B cell (primary cell): ENCODE measurements around the gene EHBP1L1. TPM values are rescaled to one million over a fixed set of nuclear protein-coding genes. Genes with fewer than 3 reads are reported as not detected.

ENCODE experiments used
- ATAC-seq: fragments of 200-7000 bp; cut with Tn5 transposase; one replicate; pipeline ENCODE4 v1.10.0; 2021; ENCODE audit warnings: low read depth, mild to moderate bottlenecking, moderate number of reproducible peaks, moderate library complexity
- CTCF ChIA-PET: fragments of 350-600 bp; sonication (Branson Sonifier 250); formaldehyde crosslinking; loops from one replicate; lab custom pipeline; 2021; ENCODE audit warnings: antibody characterized with exemption, inconsistent platforms; lab: Charles Lee
- POLR2A ChIA-PET: fragments of 350-600 bp; sonication (Branson Sonifier 250); formaldehyde crosslinking; loops from one replicate; lab custom pipeline; 2021; ENCODE audit warnings: antibody characterized with exemption; lab: Charles Lee
- DNase-seq: peaks from one replicate; pipeline ENCODE4 v3.0.0; 2013
- H2AFZ ChIP-seq: 2 replicates; pipeline ENCODE4 v1.6.1; 2012; ENCODE audit warnings: mild to moderate bottlenecking, low read depth, low read length; ENCODE audit not compliant: insufficient read depth, poor library complexity, severe bottlenecking
- H3K27ac ChIP-seq, 2 donors: 1 replicate in 1 of 2; 2 replicates in 1 of 2; pipeline ENCODE4 v1.5.1; 2012 to 2013; ENCODE audit warnings: low read length in 2 of 2, mild to moderate bottlenecking in 2 of 2, moderate library complexity in 1 of 2
- H3K27me3 ChIP-seq, 4 experiments: fragments of 200-600 bp in 1 of 4; sonication (generic) in 1 of 4; replicated peaks in 1 of 4; 1 replicate in 2 of 4; 2 replicates in 2 of 4; pipeline versions ENCODE4 v1.6.1 to v1.7.0; 2013 to 2016; ENCODE audit warnings: low read length in 3 of 4, mild to moderate bottlenecking in 2 of 4, mixed read lengths in 1 of 4, moderate library complexity in 1 of 4; ENCODE audit not compliant: insufficient read depth in 4 of 4, control insufficient read depth in 3 of 4; ENCODE audit errors: control extremely low read depth in 1 of 4
- H3K36me3 ChIP-seq, 2 experiments: replicated peaks in 1 of 2; 1 replicate in 1 of 2; 2 replicates in 1 of 2; pipeline versions ENCODE4 v1.6.1 to v1.7.1; 2013; ENCODE audit warnings: low read length in 1 of 2; ENCODE audit not compliant: insufficient read depth in 2 of 2, control insufficient read depth in 1 of 2; ENCODE audit errors: control extremely low read depth in 1 of 2, extremely low read depth in 1 of 2
- H3K4me1 ChIP-seq, 2 donors: fragments of 200-600 bp in 1 of 2; sonication (generic) in 1 of 2; 1 replicate in 1 of 2; 2 replicates in 1 of 2; pipeline versions ENCODE4 v1.5.1 to v1.6.1; 2013 to 2017; ENCODE audit warnings: low read length in 2 of 2; ENCODE audit not compliant: control insufficient read depth in 2 of 2, insufficient read depth in 2 of 2
- H3K4me2 ChIP-seq: replicated peaks from 2 replicates; pipeline ENCODE3; 2012; ENCODE audit warnings: mild to moderate bottlenecking, low read depth, low read length; ENCODE audit not compliant: poor library complexity, severe bottlenecking
- H3K4me3 ChIP-seq, 5 experiments: fragments of 200-600 bp in 1 of 5; sonication (generic) in 1 of 5; 1 replicate in 3 of 5; 2 replicates in 2 of 5; pipeline versions ENCODE4 v1.5.1 to v1.7.0; 2011 to 2016; ENCODE audit warnings: low read length in 4 of 5, mild to moderate bottlenecking in 4 of 5, low read depth in 2 of 5, control low read depth in 1 of 5, moderate library complexity in 1 of 5; ENCODE audit not compliant: insufficient read depth in 1 of 5; ENCODE audit errors: control extremely low read depth in 1 of 5, extremely low read depth in 1 of 5
- H3K79me2 ChIP-seq: fragments of 200-600 bp; sonication (generic); one replicate; pipeline ENCODE4 v1.6.0; 2016; ENCODE audit warnings: low read length; ENCODE audit not compliant: control insufficient read depth, insufficient read depth
- H3K9ac ChIP-seq: fragments of 200-600 bp; sonication (generic); 2 replicates; pipeline ENCODE4 v1.6.1; 2017; ENCODE audit warnings: mild to moderate bottlenecking, low read length, moderate library complexity
- H3K9me3 ChIP-seq, 3 donors: one replicate each; pipeline versions ENCODE4 v1.6.1 to v1.7.1; 2013; ENCODE audit warnings: low read length in 2 of 3; ENCODE audit not compliant: control insufficient read depth in 2 of 3, insufficient read depth in 1 of 3; ENCODE audit errors: control extremely low read depth in 1 of 3
- H4K20me1 ChIP-seq: 2 replicates; pipeline ENCODE4 v1.6.0; 2012; ENCODE audit warnings: mild to moderate bottlenecking, low read length; ENCODE audit not compliant: insufficient read depth, control insufficient read depth, poor library complexity, severe bottlenecking
- H3K27ac Mint-ChIP-seq: one replicate; pipeline ENCODE4 v1.8.0; 2021; ENCODE audit warnings: mixed read lengths
- H3K27me3 Mint-ChIP-seq: one replicate; pipeline ENCODE4 v1.8.0; 2021; ENCODE audit warnings: mixed read lengths
- H3K4me1 Mint-ChIP-seq: one replicate; pipeline ENCODE4 v1.8.0; 2021; ENCODE audit warnings: mixed read lengths
- H3K4me3 Mint-ChIP-seq: one replicate; pipeline ENCODE4 v1.8.0; 2021; ENCODE audit warnings: mixed read lengths
- H3K9me3 Mint-ChIP-seq: one replicate; pipeline ENCODE4 v1.8.0; 2022; ENCODE audit warnings: mixed read lengths; ENCODE audit not compliant: insufficient read depth
- CTCF ChIP-seq: fragments of 200-600 bp; IDR thresholded peaks from one replicate; pipeline ENCODE4 v1.8.0; 2022; ENCODE audit warnings: antibody characterized with exemption, mild to moderate bottlenecking
- EZH2 ChIP-seq: IDR thresholded peaks from 2 replicates; pipeline ENCODE4 v1.6.1; 2012; ENCODE audit warnings: borderline replicate concordance, low read depth, mild to moderate bottlenecking, moderate library complexity, low read length; ENCODE audit not compliant: insufficient read depth, poor library complexity, severe bottlenecking
- WGBS: methylation state at CpG from one replicate; pipeline ENCODE4 v1.1.5; 2013; ENCODE audit warnings: missing lambda C conversion rate; ENCODE audit not compliant: insufficient coverage; 5-methylcytosine and 5-hydroxymethylcytosine counted together
- intact Hi-C: fragments of 100-400 bp; cut with micrococcal nuclease; formaldehyde crosslinking; loops from one replicate; pipeline ENCODE4 v1.10.0; 2022
- polyA plus RNA-seq: library from polyadenylated mRNA; depleted of rRNA; stranded (reverse); fragments of >200 nt; gene quantifications from 2 replicates; pipeline ENCODE4 v1.2.3, GENCODE V29; 2012
- total RNA-seq, 2 donors: library from RNA; stranded (reverse); fragments of 120-200 nt in 1 of 2; gene quantifications; 1 replicate in 1 of 2; 2 replicates in 1 of 2; pipeline versions ENCODE4 v1.2.3 to v1.2.4, GENCODE V29; 2013 to 2022

The EHBP1L1 gene
- total and polyA plus RNA-seq, 2 donors (not counting 1 experiment from before 2014, with no cell fraction given), result 202 to 279 TPM

GRCh38 chr11:65623177-65623576 lies 47.3 kb downstream of the EHBP1L1 start:
- POLR2A ChIA-PET, result no interaction called here
- H3K4me3 Mint-ChIP-seq, result no peak overlapping the region

More at GRCh38 chr11:65623177-65623576, 47.3 kb downstream of the EHBP1L1 start:
- H3K4me1 Mint-ChIP-seq, result peaks cover 16% of the 10 kb centered on the region
- Histone ChIP-seq H3K9ac (no peak overlapping the region), H3K4me3 (no peak overlapping the region), H3K79me2 (peaks cover 76% of the 10 kb centered on the region), H2AFZ (no peak overlapping the region), H3K27ac (no peak overlapping the region), H4K20me1 (peaks cover 42% of the 10 kb centered on the region), H3K4me2 (no peak overlapping the region), H3K27me3 (no peaks in the 10 kb centered on the region), H3K9me3 (no peaks in the 10 kb centered on the region), H3K36me3 (peaks cover 0 to 86% of the 10 kb centered on the region in 2 experiments), H3K4me1 (peaks cover 6 to 11% of the 10 kb centered on the region in 2 donors)
- WGBS, result 98% methylated on average over 14 of the region's 14 CpGs
- H3K27ac Mint-ChIP-seq, result peak overlapping the region; percentile 63
- DNase-seq (no peak), ATAC-seq (no peak)
- no peaks in the 10 kb centered on the region for H3K27me3 Mint-ChIP-seq
- H3K9me3 Mint-ChIP-seq, result no peaks in the 10 kb centered on the region
- intact Hi-C loops, result no loop called here
- CTCF ChIA-PET, result interaction anchor here (0.9 to 6.4 kb wide), 6 partner anchors 9 to 193 kb away, joined by 3 to 41 read pairs (median 4); partner anchors contain the start of gene RELA
- no peak for TF ChIP-seq EZH2
- no peak for TF ChIP-seq CTCF
